Central memory CD4-positive, alpha-beta T cell (primary cell): ENCODE data around the gene OSM.
"Not testable (repeated sequence)": the region's sequence is repeated elsewhere in the genome, so short reads cannot be mapped to it uniquely, and the experiment has no call there.

ENCODE experiments used
- DNase-seq: peaks from one replicate; pipeline ENCODE4 v3.0.0; 2022

OSM gene

GRCh38 chr22:30241576-30242371, 24.9 kb downstream of the OSM start:
- DNase-seq: no peak

- DNase-seq: no peak
These were observed 25.9 kb downstream of the OSM start for GRCh38 chr22:30240541-30241417.

- no peak for DNase-seq
These were observed 26.9 kb downstream of the OSM start for GRCh38 chr22:30239488-30240405.

- DNase-seq: no peak
These were observed 27.8 kb downstream of the OSM start for GRCh38 chr22:30238661-30239487.

GRCh38 chr22:30238136-30238535, 28.5 kb downstream of the OSM start:
- no peak for DNase-seq

GRCh38 chr22:30236875-30237274, 29.8 kb downstream of the OSM start:
- DNase-seq: no peak

- DNase-seq: no peak
These were observed 30.9 kb downstream of the OSM start for GRCh38 chr22:30235687-30236170.

GRCh38 chr22:30234786-30235470, 31.7 kb downstream of the OSM start:
- no peak for DNase-seq

GRCh38 chr22:30234325-30234724, 32.3 kb downstream of the OSM start:
- DNase-seq: not testable (repeated sequence)

GRCh38 chr22:30233582-30233981, 33.1 kb downstream of the OSM start:
- no peak for DNase-seq

- no peak for DNase-seq
These were observed 33.9 kb downstream of the OSM start for GRCh38 chr22:30232716-30233218.

- DNase-seq: no peak
These were observed 35.7 kb downstream of the OSM start for GRCh38 chr22:30230787-30231461.

GRCh38 chr22:30230330-30230729, 36.3 kb downstream of the OSM start:
- DNase-seq: no peak

- no peak for DNase-seq
These were observed 37.9 kb downstream of the OSM start for GRCh38 chr22:30228509-30229359.

GRCh38 chr22:30227438-30228228, 39.0 kb downstream of the OSM start:
- DNase-seq: no peak

GRCh38 chr22:30226192-30226832, 40.3 kb downstream of the OSM start:
- DNase-seq: no peak

GRCh38 chr22:30225220-30225927, 41.3 kb downstream of the OSM start:
- DNase-seq: no peak
